GM12878 (cell line): ENCODE measurements around the gene TDRD3. TPM values are rescaled to one million over a fixed set of nuclear protein-coding genes. Genes with fewer than 3 reads are reported as not detected.

Experiments
- ATAC-seq: fragments of 200-7000 bp; cut with Tn5 transposase; 3 replicates; pipeline ENCODE4 v1.9.1; 2020; ENCODE audit warnings: mild to moderate bottlenecking, moderate library complexity
- BruUV-seq: library from RNA; stranded (reverse); fragments of 400-500 nt; replicated peaks from 2 replicates; lab custom pipeline; 2021; lab: Mats Ljungman, UMichigan
- CTCF ChIA-PET: fragments of 300-600 bp; sonication (Branson Sonifier 250); formaldehyde crosslinking; extraction: SDS; loops from one replicate; lab custom pipeline; 2021; ENCODE audit warnings: inconsistent platforms; lab: Yijun Ruan, JAX
- POLR2A ChIA-PET: fragments of 350-600 bp; formaldehyde crosslinking; extraction: SDS; loops from one replicate; lab custom pipeline; 2021; ENCODE audit warnings: inconsistent platforms; lab: Charles Lee
- RAD21 ChIA-PET: fragments of 300-600 bp; sonication (Branson Sonifier 250); formaldehyde crosslinking; loops from one replicate; lab custom pipeline; 2023; ENCODE audit warnings: antibody characterized with exemption; ENCODE audit not compliant: unreplicated experiment; lab: Charles Lee
- SMC1A ChIA-PET: fragments of 300-600 bp; sonication (Branson Sonifier 250); formaldehyde crosslinking; loops from one replicate; lab custom pipeline; 2023; ENCODE audit not compliant: unreplicated experiment, uncharacterized antibody; lab: Charles Lee
- DNase-seq: peaks from one replicate; pipeline ENCODE4 v3.0.0-alpha.2; 2011; ENCODE audit warnings: low read depth, low spot score
- FAIRE-seq: peaks from 3 replicates; lab custom pipeline; 2011; peaks lifted over from hg19 to GRCh38; lab: Jason Lieb, UNC
- H2AFZ ChIP-seq: 2 replicates; pipeline ENCODE4 v1.6.0; 2011; ENCODE audit warnings: low read depth, low read length, control low read depth; ENCODE audit not compliant: control insufficient read depth
- H3K27ac ChIP-seq: 2 replicates; pipeline ENCODE4 v1.5.1; 2011; ENCODE audit warnings: control low read depth; ENCODE audit not compliant: control insufficient read depth, insufficient read depth
- H3K27me3 ChIP-seq, 2 experiments: replicated peaks in 1 of 2; 2 replicates each; pipeline versions ENCODE4 v1.6.0 to v1.6.1; 2011; ENCODE audit warnings: low read length in 1 of 2; ENCODE audit not compliant: control insufficient read depth in 2 of 2, insufficient read depth in 2 of 2
- H3K36me3 ChIP-seq, 2 experiments: 2 replicates each; pipeline ENCODE4 v1.5.1; 2011; ENCODE audit warnings: low read length in 1 of 2; ENCODE audit not compliant: control insufficient read depth in 2 of 2, insufficient read depth in 2 of 2
- H3K4me1 ChIP-seq: 2 replicates; pipeline ENCODE4 v1.6.1; 2011; ENCODE audit warnings: mild to moderate bottlenecking, low read length, moderate library complexity, mixed read lengths; ENCODE audit not compliant: control insufficient read depth, insufficient read depth
- H3K4me2 ChIP-seq: 2 replicates; pipeline ENCODE4 v1.6.0; 2011; ENCODE audit warnings: control low read depth; ENCODE audit not compliant: control insufficient read depth, insufficient read depth
- H3K4me3 ChIP-seq: fragments of 200-600 bp; sonication (generic); 2 replicates; pipeline ENCODE4 v1.5.1; 2016
- H3K79me2 ChIP-seq: 2 replicates; pipeline ENCODE4 v1.6.0; 2011; ENCODE audit warnings: low read length; ENCODE audit not compliant: control insufficient read depth, insufficient read depth
- H3K9ac ChIP-seq: 2 replicates; pipeline ENCODE4 v1.8.0; 2011; ENCODE audit warnings: low read length, control low read depth, mixed read lengths; ENCODE audit not compliant: control insufficient read depth, insufficient read depth
- H3K9me3 ChIP-seq: replicated peaks from 3 replicates; pipeline ENCODE4 v1.5.1; 2011; ENCODE audit warnings: mild to moderate bottlenecking, low read length; ENCODE audit not compliant: control insufficient read depth, insufficient read depth
- H4K20me1 ChIP-seq: 2 replicates; pipeline ENCODE4 v1.6.0; 2011; ENCODE audit not compliant: control insufficient read depth, insufficient read depth
- BACH1 ChIP-seq: fragments of 450-650 bp; IDR thresholded peaks from 2 replicates; pipeline ENCODE4 v1.6.1; 2017; ENCODE audit warnings: mild to moderate bottlenecking, borderline replicate concordance
- BRCA1 ChIP-seq: IDR thresholded peaks from 2 replicates; pipeline ENCODE4 v1.6.1; 2011; ENCODE audit warnings: low read depth, low read length, improper control_type of control experiment
- CBX3 ChIP-seq: fragments of 200-600 bp; sonication (generic); IDR thresholded peaks from 2 replicates; pipeline ENCODE4 v1.6.1; 2016; ENCODE audit warnings: low read depth, borderline replicate concordance
- EZH2 ChIP-seq: IDR thresholded peaks from 2 replicates; pipeline ENCODE4 v1.6.1; 2012; ENCODE audit warnings: low read depth, mild to moderate bottlenecking, control low read depth, inconsistent platforms, low read length, borderline replicate concordance; ENCODE audit not compliant: control insufficient read depth
- FOS ChIP-seq: IDR thresholded peaks from 3 replicates; pipeline ENCODE4 v1.6.1; 2011; ENCODE audit warnings: borderline replicate concordance; ENCODE audit not compliant: insufficient read length; ENCODE audit errors: extremely low read depth
- GABPA ChIP-seq: IDR thresholded peaks from 2 replicates; pipeline ENCODE4 v1.6.1; 2014; ENCODE audit warnings: antibody characterized with exemption, low read depth, mild to moderate bottlenecking, inconsistent platforms
- HDAC2 ChIP-seq: fragments of 200-600 bp; sonication (generic); IDR thresholded peaks from 2 replicates; pipeline ENCODE4 v1.6.1; 2017
- JUND ChIP-seq: IDR thresholded peaks from 2 replicates; pipeline ENCODE4 v1.6.1; 2012; ENCODE audit warnings: low read depth, mild to moderate bottlenecking, low read length, improper control_type of control experiment, moderate library complexity
- KAT2A ChIP-seq: conservative IDR thresholded peaks from 2 replicates; pipeline ENCODE4 v1.6.1; 2011; ENCODE audit warnings: low read depth, low read length; ENCODE audit not compliant: control insufficient read depth
- LARP7 ChIP-seq: fragments of 450-650 bp; IDR thresholded peaks from 2 replicates; pipeline ENCODE4 v1.6.1; 2017; ENCODE audit warnings: mild to moderate bottlenecking
- NFYA ChIP-seq: IDR thresholded peaks from 2 replicates; pipeline ENCODE4 v1.6.1; 2011; ENCODE audit warnings: low read depth, mild to moderate bottlenecking, low read length, improper control_type of control experiment, borderline replicate concordance
- SMAD1 ChIP-seq: fragments of 450-650 bp; IDR thresholded peaks from 2 replicates; pipeline ENCODE4 v1.6.1; 2018; ENCODE audit warnings: mild to moderate bottlenecking, low read depth; ENCODE audit not compliant: partially characterized antibody
- TARDBP ChIP-seq: IDR thresholded peaks from 2 replicates; pipeline ENCODE4 v1.6.1; 2016; ENCODE audit warnings: borderline replicate concordance
- TBL1XR1 ChIP-seq: IDR thresholded peaks from 2 replicates; pipeline ENCODE4 v1.6.1; 2012; ENCODE audit warnings: low read depth, low read length, improper control_type of control experiment
- ZNF274 ChIP-seq: IDR thresholded peaks from one replicate; pipeline ENCODE4 v1.8.0; 2011; ENCODE audit not compliant: insufficient read length, insufficient read depth
- WGBS: methylation state at CpG from one replicate; pipeline ENCODE4 v1.1.6; 2016; ENCODE audit warnings: low lambda C conversion rate; ENCODE audit not compliant: insufficient replicate concordance, insufficient coverage; ENCODE audit errors: missing lambda C conversion rate; 5-methylcytosine and 5-hydroxymethylcytosine counted together
- in situ Hi-C: fragments of 300-500 bp; cut with MboI; formaldehyde crosslinking; loops from 9 replicates; pipeline ENCODE4 v1.14.3; 2018; ENCODE audit warnings: mixed read lengths
- intact Hi-C: fragments of 100-400 bp; cut with micrococcal nuclease; formaldehyde crosslinking; loops from one replicate; pipeline ENCODE4 v1.14.2; 2022; ENCODE audit not compliant: unreplicated experiment
- polyA plus RNA-seq, 11 experiments: library from polyadenylated mRNA; depleted of rRNA in 4 of 11; unstranded in 6 of 11; stranded (reverse) in 5 of 11; fragments of >200 nt; fragmentation: Nextera tagmentation in 4 of 11; fragmentation: Illumina TruSeq in 1 of 11; extraction: Ambion mirVana in 4 of 11; extraction: Trizol in 1 of 11; gene quantifications; 1 replicate in 1 of 11; 2 replicates in 10 of 11; pipeline versions ENCODE4 v1.2.1 to v1.2.3, GENCODE V29; 2011 to 2016; ENCODE audit warnings: inconsistent platforms in 2 of 11, missing spikeins in 2 of 11, low read depth in 1 of 11
- total RNA-seq, 4 experiments: library from RNA; depleted of rRNA in 3 of 4; stranded (reverse); fragments of >200 nt in 3 of 4; fragmentation: Illumina TruSeq in 1 of 4; extraction: Trizol in 1 of 4; gene quantifications; 2 replicates each; pipeline versions ENCODE4 v1.2.1 to v1.2.3, GENCODE V29; 2013 to 2021
- TF ChIP-seq, protein P1 (sequence below): fragments of 450-650 bp; IDR thresholded peaks from 2 replicates; pipeline ENCODE4 v1.6.1; 2014; ENCODE audit warnings: mild to moderate bottlenecking
- TF ChIP-seq, protein P2 (sequence below): IDR thresholded peaks from 2 replicates; pipeline ENCODE4 v1.6.1; 2012; ENCODE audit warnings: low read depth, low read length, improper control_type of control experiment
- TF ChIP-seq, protein P3 (sequence below): IDR thresholded peaks from 2 replicates; pipeline ENCODE4 v1.6.1; 2012; ENCODE audit warnings: mild to moderate bottlenecking, low read depth, low read length
- TF ChIP-seq, protein P4 (sequence below): fragments of 450-650 bp; IDR thresholded peaks from 2 replicates; pipeline ENCODE4 v1.6.1; 2016; ENCODE audit warnings: mild to moderate bottlenecking

The TDRD3 gene
- total and polyA plus RNA-seq, 10 of the 15 experiments (the other 5 are each of a cell fraction or from before 2014, with no cell fraction given), result 8.4 to 27.9 (median 15.8) TPM

DNA sequence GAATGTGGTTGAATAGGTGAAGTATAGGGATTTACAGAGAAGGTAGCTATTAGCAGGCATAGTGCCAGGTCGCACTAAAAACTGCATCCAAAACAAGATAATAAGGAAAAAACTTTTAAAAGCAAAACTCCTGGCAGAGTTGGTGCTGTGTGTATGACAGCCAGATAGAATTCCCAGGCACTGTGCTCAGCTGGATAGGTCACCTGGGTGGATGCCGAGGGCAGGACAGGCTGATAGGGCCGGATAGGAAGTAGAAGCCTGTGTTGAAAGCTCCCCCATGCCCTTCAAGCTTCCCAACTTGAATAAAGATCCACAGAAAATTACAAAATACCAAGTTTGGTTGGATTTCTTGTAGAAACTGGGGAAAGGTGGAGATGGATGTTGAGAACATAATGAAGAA lies 48.9 kb upstream of the TDRD3 start:
- FAIRE-seq, result no peak
- no peak for DNase-seq
- POLR2A ChIA-PET, result no interaction called here
- H3K9me3 ChIP-seq, result no peaks in the 10 kb centered on the region; the same call in 2 of the 3 replicates
- H3K27ac ChIP-seq, result no peak overlapping the region
- no peaks in the 10 kb centered on the region for H3K79me2 ChIP-seq
- no peaks in the 10 kb centered on the region for H3K4me1 ChIP-seq
- H3K36me3 ChIP-seq, result no peaks in the 10 kb centered on the region
- H3K27me3 ChIP-seq, result no peaks in the 10 kb centered on the region
- SMC1A ChIA-PET, result interaction anchor here (0.9 to 1.1 kb wide), 2 partner anchors 13 to 14 kb away, joined by 3 read pairs; no protein-coding TSS in a partner anchor
- no peak for ATAC-seq
- intact Hi-C loops, result no loop called here
- 12% methylated on average over 3 of the region's 3 CpGs for WGBS
- H2AFZ ChIP-seq, result no peak overlapping the region
- H3K4me2 ChIP-seq, result no peak overlapping the region
- RAD21 ChIA-PET, result no interaction called here
- H3K4me3 ChIP-seq, result no peak overlapping the region
- H3K9ac ChIP-seq, result no peak overlapping the region
- no TSS peak for BruUV-seq
- H4K20me1 ChIP-seq, result no peaks in the 10 kb centered on the region
- in situ Hi-C loops, result no loop called here
- CTCF ChIA-PET, result no interaction called here
- TF ChIP-seq CBX3 (no peak), EZH2 (no peak), HDAC2 (no peak), SMAD1 (no peak), KAT2A (no peak), BACH1 (no peak), NFYA (no peak), BRCA1 (no peak), GABPA (no peak), LARP7 (no peak), JUND (no peak), FOS (no peak), TARDBP (no peak), TBL1XR1 (no peak), ZNF274 (no peak)
- TF ChIP-seq, protein P1, sequence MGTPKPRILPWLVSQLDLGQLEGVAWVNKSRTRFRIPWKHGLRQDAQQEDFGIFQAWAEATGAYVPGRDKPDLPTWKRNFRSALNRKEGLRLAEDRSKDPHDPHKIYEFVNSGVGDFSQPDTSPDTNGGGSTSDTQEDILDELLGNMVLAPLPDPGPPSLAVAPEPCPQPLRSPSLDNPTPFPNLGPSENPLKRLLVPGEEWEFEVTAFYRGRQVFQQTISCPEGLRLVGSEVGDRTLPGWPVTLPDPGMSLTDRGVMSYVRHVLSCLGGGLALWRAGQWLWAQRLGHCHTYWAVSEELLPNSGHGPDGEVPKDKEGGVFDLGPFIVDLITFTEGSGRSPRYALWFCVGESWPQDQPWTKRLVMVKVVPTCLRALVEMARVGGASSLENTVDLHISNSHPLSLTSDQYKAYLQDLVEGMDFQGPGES, result no peak
- TF ChIP-seq, protein P2, sequence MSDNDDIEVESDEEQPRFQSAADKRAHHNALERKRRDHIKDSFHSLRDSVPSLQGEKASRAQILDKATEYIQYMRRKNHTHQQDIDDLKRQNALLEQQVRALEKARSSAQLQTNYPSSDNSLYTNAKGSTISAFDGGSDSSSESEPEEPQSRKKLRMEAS, result no peak
- TF ChIP-seq, protein P3, sequence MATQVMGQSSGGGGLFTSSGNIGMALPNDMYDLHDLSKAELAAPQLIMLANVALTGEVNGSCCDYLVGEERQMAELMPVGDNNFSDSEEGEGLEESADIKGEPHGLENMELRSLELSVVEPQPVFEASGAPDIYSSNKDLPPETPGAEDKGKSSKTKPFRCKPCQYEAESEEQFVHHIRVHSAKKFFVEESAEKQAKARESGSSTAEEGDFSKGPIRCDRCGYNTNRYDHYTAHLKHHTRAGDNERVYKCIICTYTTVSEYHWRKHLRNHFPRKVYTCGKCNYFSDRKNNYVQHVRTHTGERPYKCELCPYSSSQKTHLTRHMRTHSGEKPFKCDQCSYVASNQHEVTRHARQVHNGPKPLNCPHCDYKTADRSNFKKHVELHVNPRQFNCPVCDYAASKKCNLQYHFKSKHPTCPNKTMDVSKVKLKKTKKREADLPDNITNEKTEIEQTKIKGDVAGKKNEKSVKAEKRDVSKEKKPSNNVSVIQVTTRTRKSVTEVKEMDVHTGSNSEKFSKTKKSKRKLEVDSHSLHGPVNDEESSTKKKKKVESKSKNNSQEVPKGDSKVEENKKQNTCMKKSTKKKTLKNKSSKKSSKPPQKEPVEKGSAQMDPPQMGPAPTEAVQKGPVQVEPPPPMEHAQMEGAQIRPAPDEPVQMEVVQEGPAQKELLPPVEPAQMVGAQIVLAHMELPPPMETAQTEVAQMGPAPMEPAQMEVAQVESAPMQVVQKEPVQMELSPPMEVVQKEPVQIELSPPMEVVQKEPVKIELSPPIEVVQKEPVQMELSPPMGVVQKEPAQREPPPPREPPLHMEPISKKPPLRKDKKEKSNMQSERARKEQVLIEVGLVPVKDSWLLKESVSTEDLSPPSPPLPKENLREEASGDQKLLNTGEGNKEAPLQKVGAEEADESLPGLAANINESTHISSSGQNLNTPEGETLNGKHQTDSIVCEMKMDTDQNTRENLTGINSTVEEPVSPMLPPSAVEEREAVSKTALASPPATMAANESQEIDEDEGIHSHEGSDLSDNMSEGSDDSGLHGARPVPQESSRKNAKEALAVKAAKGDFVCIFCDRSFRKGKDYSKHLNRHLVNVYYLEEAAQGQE, result no peak
- TF ChIP-seq, protein P4, sequence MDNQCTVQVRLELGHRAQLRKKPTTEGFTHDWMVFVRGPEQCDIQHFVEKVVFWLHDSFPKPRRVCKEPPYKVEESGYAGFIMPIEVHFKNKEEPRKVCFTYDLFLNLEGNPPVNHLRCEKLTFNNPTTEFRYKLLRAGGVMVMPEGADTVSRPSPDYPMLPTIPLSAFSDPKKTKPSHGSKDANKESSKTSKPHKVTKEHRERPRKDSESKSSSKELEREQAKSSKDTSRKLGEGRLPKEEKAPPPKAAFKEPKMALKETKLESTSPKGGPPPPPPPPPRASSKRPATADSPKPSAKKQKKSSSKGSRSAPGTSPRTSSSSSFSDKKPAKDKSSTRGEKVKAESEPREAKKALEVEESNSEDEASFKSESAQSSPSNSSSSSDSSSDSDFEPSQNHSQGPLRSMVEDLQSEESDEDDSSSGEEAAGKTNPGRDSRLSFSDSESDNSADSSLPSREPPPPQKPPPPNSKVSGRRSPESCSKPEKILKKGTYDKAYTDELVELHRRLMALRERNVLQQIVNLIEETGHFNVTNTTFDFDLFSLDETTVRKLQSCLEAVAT, result no peak
